Left hindlimb (tissue), 1 donor: ENCODE data around the gene TM2D3.
A peak's percentile ranks its signal among the peaks of the same experiment; 100 is the strongest.
"Not testable (repeated sequence)": the region's sequence is repeated elsewhere in the genome, so short reads cannot be mapped to it uniquely, and the experiment has no call there.

Experiments used
- DNase-seq: peaks from one replicate; pipeline ENCODE4 v3.0.0-alpha.2; 2018

Gene TM2D3

GRCh38 chr15:101654624-101655337 is 2.6 kb upstream of the TM2D3 start:
- not testable (repeated sequence) for DNase-seq

GRCh38 chr15:101654171-101654570 is 2.0 kb upstream of the TM2D3 start:
- DNase-seq, result no peak

- DNase-seq, result no peak
These were observed 727 bp upstream of the TM2D3 start for GRCh38 chr15:101652786-101653430.

- DNase-seq, result no peak
These were observed 555 bp downstream of the TM2D3 start for GRCh38 chr15:101651554-101652097.

GRCh38 chr15:101650145-101650544 is 2.0 kb downstream of the TM2D3 start:
- no peak for DNase-seq

- no peak for DNase-seq
These were observed 3.8 kb downstream of the TM2D3 start for GRCh38 chr15:101648356-101648755.

GRCh38 chr15:101647251-101647650 is 4.9 kb downstream of the TM2D3 start:
- DNase-seq, result no peak

GRCh38 chr15:101646672-101647071 is 5.5 kb downstream of the TM2D3 start:
- DNase-seq, result no peak

GRCh38 chr15:101642361-101642760 is 9.8 kb downstream of the TM2D3 start:
- DNase-seq, result no peak

- DNase-seq, result no peak
These were observed 10.3 kb downstream of the TM2D3 start for GRCh38 chr15:101641894-101642293.

GRCh38 chr15:101641129-101641764 is 10.9 kb downstream of the TM2D3 start:
- DNase-seq, result peak; percentile 66

GRCh38 chr15:101639667-101640066 is 12.5 kb downstream of the TM2D3 start:
- DNase-seq, result no peak

GRCh38 chr15:101637919-101638318 is 14.3 kb downstream of the TM2D3 start:
- DNase-seq, result no peak

- no peak for DNase-seq
These were observed 14.7 kb downstream of the TM2D3 start for GRCh38 chr15:101637516-101637915.

- DNase-seq, result no peak
These were observed 15.1 kb downstream of the TM2D3 start for GRCh38 chr15:101637038-101637437.

- DNase-seq, result no peak
These were observed 16.0 kb downstream of the TM2D3 start for GRCh38 chr15:101635944-101636727.

GRCh38 chr15:101633356-101633755 is 18.8 kb downstream of the TM2D3 start:
- no peak for DNase-seq

GRCh38 chr15:101626729-101627128 is 25.5 kb downstream of the TM2D3 start:
- DNase-seq, result not testable (repeated sequence)

- DNase-seq, result no peak
These were observed 26.2 kb downstream of the TM2D3 start for GRCh38 chr15:101625980-101626379.

GRCh38 chr15:101625184-101625583 is 27.0 kb downstream of the TM2D3 start:
- DNase-seq, result no peak

- no peak for DNase-seq
These were observed 28.5 kb downstream of the TM2D3 start for GRCh38 chr15:101623367-101624304.

GRCh38 chr15:101621961-101622360 is 30.2 kb downstream of the TM2D3 start:
- DNase-seq, result no peak
